Esophagus squamous epithelium (tissue), 5 donors: Measurements from ENCODE around the gene ADAMTS15. TPM values are rescaled to one million over a fixed set of nuclear protein-coding genes. Genes with fewer than 3 reads are reported as not detected.

Experiments used
- DNase-seq: peaks from one replicate; lab custom pipeline; 2025; lab: John Stamatoyannopoulos, UW
- H3K27ac ChIP-seq, 4 donors: fragments of 200-600 bp; sonication (generic); one replicate each; pipeline ENCODE4 v1.5.1; 2016 to 2019; ENCODE audit warnings: mild to moderate bottlenecking in 1 of 4
- H3K27me3 ChIP-seq, 4 donors: fragments of 200-600 bp; sonication (generic); 1 replicate in 3 of 4; 2 replicates in 1 of 4; pipeline versions ENCODE4 v1.5.1 to v1.6.0; 2017 to 2021; ENCODE audit warnings: antibody characterized with exemption in 1 of 4
- H3K36me3 ChIP-seq, 3 donors: fragments of 200-600 bp; sonication (generic); one replicate each; pipeline ENCODE4 v1.5.1; 2016 to 2019
- H3K4me1 ChIP-seq, 3 donors: fragments of 200-600 bp; sonication (generic); one replicate each; pipeline ENCODE4 v1.5.1; 2017 to 2019
- H3K4me3 ChIP-seq, 4 donors: fragments of 200-600 bp; sonication (generic); 1 replicate in 3 of 4; 2 replicates in 1 of 4; pipeline ENCODE4 v1.5.1; 2016 to 2019; ENCODE audit warnings: mild to moderate bottlenecking in 2 of 4, moderate library complexity in 1 of 4
- H3K9me3 ChIP-seq, 3 donors: fragments of 200-600 bp; sonication (generic); one replicate each; pipeline ENCODE4 v1.5.1; 2016 to 2019
- CTCF ChIP-seq, 6 experiments: fragments of 450-650 bp in 4 of 6; fragments of 200-600 bp in 2 of 6; sonication (generic) in 2 of 6; IDR thresholded peaks; one replicate each; pipeline ENCODE4 v1.5.1; 2016 to 2019; ENCODE audit warnings: antibody characterized with exemption in 6 of 6, mild to moderate bottlenecking in 4 of 6, moderate library complexity in 4 of 6
- POLR2A ChIP-seq, 4 donors: fragments of 450-650 bp; IDR thresholded peaks; one replicate each; pipeline ENCODE4 v1.6.1; 2017; ENCODE audit warnings: antibody characterized with exemption in 4 of 4, mild to moderate bottlenecking in 4 of 4, moderate library complexity in 3 of 4
- WGBS, 2 donors: methylation state at CpG; one replicate each; pipeline ENCODE4 v1.1.5; 2018; 5-methylcytosine and 5-hydroxymethylcytosine counted together
- intact Hi-C: fragments of 100-400 bp; cut with DNase I; formaldehyde crosslinking; loops from one replicate; pipeline ENCODE4 v1.15.0; 2022
- total RNA-seq, 4 donors: library from RNA; depleted of rRNA; stranded (reverse); fragments of >200 nt; gene quantifications; one replicate each; pipeline ENCODE4 v1.1.0, GENCODE V29; 2016
- donor health status: DM: yes; HTN: yes; CAD: no.

ADAMTS15 gene
- total RNA-seq, 4 donors from 2014 or later, result 0.11 to 5.7 (median 2.1) TPM

- 81 to 94% methylated on average over 9 of the region's 9 CpGs for WGBS, 2 donors
- peak overlapping the region in 2 of 4 donors; percentile 63 to 74 for H3K4me3 ChIP-seq
Measured at GRCh38 chr11:130452176-130452575, 3.7 kb downstream of the ADAMTS15 start.

GRCh38 chr11:130452940-130453339 lies 4.5 kb downstream of the ADAMTS15 start:
- Histone ChIP-seq H3K27ac (no peak overlapping the region), H3K36me3 (no peaks in the 10 kb centered on the region), H3K27me3 (peaks cover 0 to 44% (median 0%) of the 10 kb centered on the region in 4 donors), H3K4me1 (peaks cover 15 to 76% (median 28%) of the 10 kb centered on the region in 3 donors), H3K4me3 (no peak overlapping the region), H3K9me3 (no peaks in the 10 kb centered on the region)
- 67 to 68% methylated on average over 6 of the region's 6 CpGs for WGBS, 2 donors
- TF ChIP-seq CTCF (IDR thresholded peaks at IDR 0.05) (no peak), POLR2A (IDR thresholded peaks at IDR 0.05) (no peak)
- intact Hi-C loops, result no loop called here
- DNase-seq, result no peak

More at GRCh38 chr11:130452176-130452575, 3.7 kb downstream of the ADAMTS15 start:
- Histone ChIP-seq H3K27me3 (peaks cover 0 to 45% (median 0%) of the 10 kb centered on the region in 4 donors), H3K4me1 (peaks cover 15 to 70% (median 21%) of the 10 kb centered on the region in 3 donors), H3K36me3 (no peaks in the 10 kb centered on the region), H3K9me3 (no peaks in the 10 kb centered on the region), H3K27ac (peak overlapping the region in 2 of 4 donors; percentile 32 to 81)
- no peak for TF ChIP-seq POLR2A (IDR thresholded peaks at IDR 0.05)
- no peak for TF ChIP-seq CTCF (IDR thresholded peaks at IDR 0.05)
- intact Hi-C loops, result no loop called here
- no peak for DNase-seq

GRCh38 chr11:130454491-130455252 lies 6.2 kb downstream of the ADAMTS15 start:
- H3K27ac ChIP-seq, result peak overlapping the region in 1 of 4 donors; percentile 13
- no peak for DNase-seq
- H3K4me1 ChIP-seq, result peaks cover 0 to 63% (median 25%) of the 10 kb centered on the region in 3 donors
- no peak overlapping the region for H3K4me3 ChIP-seq
- H3K36me3 ChIP-seq, result no peaks in the 10 kb centered on the region
- no peak for TF ChIP-seq CTCF (IDR thresholded peaks at IDR 0.05)
- no peak for TF ChIP-seq POLR2A (IDR thresholded peaks at IDR 0.05)
- H3K9me3 ChIP-seq, result no peaks in the 10 kb centered on the region
- 51 to 67% methylated on average over 12 of the region's 12 CpGs for WGBS, 2 donors
- H3K27me3 ChIP-seq, result peaks cover 0 to 27% (median 0%) of the 10 kb centered on the region in 4 donors
- intact Hi-C loops, result no loop called here

- H3K27ac ChIP-seq, result peak overlapping the region in 1 of 4 donors; percentile 28
- no peak overlapping the region for H3K4me3 ChIP-seq
- peaks cover 0 to 54% (median 20%) of the 10 kb centered on the region in 3 donors for H3K4me1 ChIP-seq
- H3K27me3 ChIP-seq, result peaks cover 0 to 17% (median 0%) of the 10 kb centered on the region in 4 donors
- no peak for TF ChIP-seq POLR2A (IDR thresholded peaks at IDR 0.05)
- TF ChIP-seq CTCF (IDR thresholded peaks at IDR 0.05), result no peak
- H3K9me3 ChIP-seq, result no peaks in the 10 kb centered on the region
- intact Hi-C loops, result no loop called here
- no peak for DNase-seq
- H3K36me3 ChIP-seq, result no peaks in the 10 kb centered on the region
- 54 to 70% methylated on average over 3 to 11 of the region's 15 CpGs for WGBS, 2 donors
Measured at GRCh38 chr11:130455483-130456127, 7.2 kb downstream of the ADAMTS15 start.

GRCh38 chr11:130456286-130456685 lies 7.8 kb downstream of the ADAMTS15 start:
- Histone ChIP-seq H3K4me3 (no peak overlapping the region), H3K27me3 (peaks cover 0 to 14% (median 0%) of the 10 kb centered on the region in 4 donors), H3K4me1 (peaks cover 0 to 47% (median 20%) of the 10 kb centered on the region in 3 donors), H3K36me3 (no peaks in the 10 kb centered on the region), H3K9me3 (no peaks in the 10 kb centered on the region), H3K27ac (no peak overlapping the region)
- intact Hi-C loops, result no loop called here
- DNase-seq, result no peak
- 89 to 92% methylated on average over 3 of the region's 3 CpGs for WGBS, 2 donors
- no peak for TF ChIP-seq POLR2A (IDR thresholded peaks at IDR 0.05)
- no peak for TF ChIP-seq CTCF (IDR thresholded peaks at IDR 0.05)
